Stomach (tissue), 4 donors: ENCODE measurements around the gene ACTG1.

Experiments
- EP300 ChIP-seq: sonication (generic); formaldehyde crosslinking; IDR thresholded peaks from one replicate; pipeline ENCODE4 v1.6.1; 2017; ENCODE audit warnings: antibody characterized with exemption
- TF ChIP-seq, protein P1 (sequence below), 7 experiments: fragments of 450-650 bp in 4 of 7; fragments of 200-600 bp in 3 of 7; sonication (generic) in 3 of 7; IDR thresholded peaks; one replicate each; pipeline ENCODE4 v1.5.1; 2016 to 2019; ENCODE audit warnings: antibody characterized with exemption in 7 of 7, control low read depth in 2 of 7, mild to moderate bottlenecking in 1 of 7

DNA sequence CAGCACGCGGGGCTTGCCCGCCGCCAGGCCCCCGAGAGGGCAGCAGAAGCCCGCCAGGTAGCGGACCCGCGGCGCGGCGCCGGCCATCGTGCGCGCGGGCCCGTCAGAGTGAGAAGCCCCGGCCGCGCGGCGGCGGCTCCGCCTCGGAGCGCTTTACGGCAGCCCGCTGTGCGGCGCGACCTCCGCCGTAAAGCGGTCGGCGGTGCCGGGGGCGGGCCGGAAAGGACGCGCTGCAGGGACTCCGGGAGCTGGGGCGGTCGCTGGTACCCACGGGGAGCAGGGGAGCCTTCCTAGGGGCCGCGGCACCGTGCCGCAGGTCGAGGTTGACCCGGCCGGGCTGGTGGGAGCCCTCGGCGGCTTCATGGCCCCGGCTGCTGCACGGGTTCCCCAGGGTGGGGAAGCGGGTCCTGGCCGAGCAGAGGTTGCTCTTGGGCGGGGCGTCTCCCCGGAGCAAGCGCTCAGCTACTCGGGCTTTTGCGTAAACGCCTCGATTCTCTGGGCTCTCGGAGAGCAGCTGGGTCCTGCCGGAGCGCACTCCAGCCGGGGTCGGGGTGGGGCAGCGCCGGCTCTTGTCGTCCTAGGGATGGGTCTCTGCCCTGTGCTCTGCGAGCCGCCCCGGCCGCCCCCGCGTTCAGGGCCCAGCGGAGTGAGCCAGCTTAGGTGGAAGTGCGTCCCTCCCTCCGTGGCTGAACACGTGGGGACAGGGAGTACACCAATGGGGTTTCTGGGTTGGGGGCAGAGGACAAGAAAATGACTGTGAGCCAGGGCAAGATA is 39.8 kb upstream of the ACTG1 start, which contains the start of gene FAAP100:
- TF ChIP-seq, protein P1, sequence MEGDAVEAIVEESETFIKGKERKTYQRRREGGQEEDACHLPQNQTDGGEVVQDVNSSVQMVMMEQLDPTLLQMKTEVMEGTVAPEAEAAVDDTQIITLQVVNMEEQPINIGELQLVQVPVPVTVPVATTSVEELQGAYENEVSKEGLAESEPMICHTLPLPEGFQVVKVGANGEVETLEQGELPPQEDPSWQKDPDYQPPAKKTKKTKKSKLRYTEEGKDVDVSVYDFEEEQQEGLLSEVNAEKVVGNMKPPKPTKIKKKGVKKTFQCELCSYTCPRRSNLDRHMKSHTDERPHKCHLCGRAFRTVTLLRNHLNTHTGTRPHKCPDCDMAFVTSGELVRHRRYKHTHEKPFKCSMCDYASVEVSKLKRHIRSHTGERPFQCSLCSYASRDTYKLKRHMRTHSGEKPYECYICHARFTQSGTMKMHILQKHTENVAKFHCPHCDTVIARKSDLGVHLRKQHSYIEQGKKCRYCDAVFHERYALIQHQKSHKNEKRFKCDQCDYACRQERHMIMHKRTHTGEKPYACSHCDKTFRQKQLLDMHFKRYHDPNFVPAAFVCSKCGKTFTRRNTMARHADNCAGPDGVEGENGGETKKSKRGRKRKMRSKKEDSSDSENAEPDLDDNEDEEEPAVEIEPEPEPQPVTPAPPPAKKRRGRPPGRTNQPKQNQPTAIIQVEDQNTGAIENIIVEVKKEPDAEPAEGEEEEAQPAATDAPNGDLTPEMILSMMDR (IDR thresholded peaks at IDR 0.05): no peak
- no peak for TF ChIP-seq EP300
